B cell (primary cell): Measurements from ENCODE around the gene FOXP4. TPM values are rescaled to one million over a fixed set of nuclear protein-coding genes. Genes with fewer than 3 reads are reported as not detected.

Experiments
- ATAC-seq: fragments of 200-7000 bp; cut with Tn5 transposase; one replicate; pipeline ENCODE4 v1.10.0; 2021; ENCODE audit warnings: low read depth, mild to moderate bottlenecking, moderate number of reproducible peaks, moderate library complexity
- CTCF ChIA-PET: fragments of 350-600 bp; sonication (Branson Sonifier 250); formaldehyde crosslinking; loops from one replicate; lab custom pipeline; 2021; ENCODE audit warnings: antibody characterized with exemption, inconsistent platforms; lab: Charles Lee
- POLR2A ChIA-PET: fragments of 350-600 bp; sonication (Branson Sonifier 250); formaldehyde crosslinking; loops from one replicate; lab custom pipeline; 2021; ENCODE audit warnings: antibody characterized with exemption; lab: Charles Lee
- DNase-seq: peaks from one replicate; pipeline ENCODE4 v3.0.0; 2013
- H2AFZ ChIP-seq: 2 replicates; pipeline ENCODE4 v1.6.1; 2012; ENCODE audit warnings: mild to moderate bottlenecking, low read depth, low read length; ENCODE audit not compliant: insufficient read depth, poor library complexity, severe bottlenecking
- H3K27ac ChIP-seq, 2 donors: 1 replicate in 1 of 2; 2 replicates in 1 of 2; pipeline ENCODE4 v1.5.1; 2012 to 2013; ENCODE audit warnings: low read length in 2 of 2, mild to moderate bottlenecking in 2 of 2, moderate library complexity in 1 of 2
- H3K27me3 ChIP-seq, 4 experiments: fragments of 200-600 bp in 1 of 4; sonication (generic) in 1 of 4; replicated peaks in 1 of 4; 1 replicate in 2 of 4; 2 replicates in 2 of 4; pipeline versions ENCODE4 v1.6.1 to v1.7.0; 2013 to 2016; ENCODE audit warnings: low read length in 3 of 4, mild to moderate bottlenecking in 2 of 4, mixed read lengths in 1 of 4, moderate library complexity in 1 of 4; ENCODE audit not compliant: insufficient read depth in 4 of 4, control insufficient read depth in 3 of 4; ENCODE audit errors: control extremely low read depth in 1 of 4
- H3K36me3 ChIP-seq, 2 experiments: replicated peaks in 1 of 2; 1 replicate in 1 of 2; 2 replicates in 1 of 2; pipeline versions ENCODE4 v1.6.1 to v1.7.1; 2013; ENCODE audit warnings: low read length in 1 of 2; ENCODE audit not compliant: insufficient read depth in 2 of 2, control insufficient read depth in 1 of 2; ENCODE audit errors: control extremely low read depth in 1 of 2, extremely low read depth in 1 of 2
- H3K4me1 ChIP-seq, 2 donors: fragments of 200-600 bp in 1 of 2; sonication (generic) in 1 of 2; 1 replicate in 1 of 2; 2 replicates in 1 of 2; pipeline versions ENCODE4 v1.5.1 to v1.6.1; 2013 to 2017; ENCODE audit warnings: low read length in 2 of 2; ENCODE audit not compliant: control insufficient read depth in 2 of 2, insufficient read depth in 2 of 2
- H3K4me2 ChIP-seq: replicated peaks from 2 replicates; pipeline ENCODE3; 2012; ENCODE audit warnings: mild to moderate bottlenecking, low read depth, low read length; ENCODE audit not compliant: poor library complexity, severe bottlenecking
- H3K4me3 ChIP-seq, 5 experiments: fragments of 200-600 bp in 1 of 5; sonication (generic) in 1 of 5; 1 replicate in 3 of 5; 2 replicates in 2 of 5; pipeline versions ENCODE4 v1.5.1 to v1.7.0; 2011 to 2016; ENCODE audit warnings: low read length in 4 of 5, mild to moderate bottlenecking in 4 of 5, low read depth in 2 of 5, control low read depth in 1 of 5, moderate library complexity in 1 of 5; ENCODE audit not compliant: insufficient read depth in 1 of 5; ENCODE audit errors: control extremely low read depth in 1 of 5, extremely low read depth in 1 of 5
- H3K79me2 ChIP-seq: fragments of 200-600 bp; sonication (generic); one replicate; pipeline ENCODE4 v1.6.0; 2016; ENCODE audit warnings: low read length; ENCODE audit not compliant: control insufficient read depth, insufficient read depth
- H3K9ac ChIP-seq: fragments of 200-600 bp; sonication (generic); 2 replicates; pipeline ENCODE4 v1.6.1; 2017; ENCODE audit warnings: mild to moderate bottlenecking, low read length, moderate library complexity
- H3K9me3 ChIP-seq, 3 donors: one replicate each; pipeline versions ENCODE4 v1.6.1 to v1.7.1; 2013; ENCODE audit warnings: low read length in 2 of 3; ENCODE audit not compliant: control insufficient read depth in 2 of 3, insufficient read depth in 1 of 3; ENCODE audit errors: control extremely low read depth in 1 of 3
- H4K20me1 ChIP-seq: 2 replicates; pipeline ENCODE4 v1.6.0; 2012; ENCODE audit warnings: mild to moderate bottlenecking, low read length; ENCODE audit not compliant: insufficient read depth, control insufficient read depth, poor library complexity, severe bottlenecking
- H3K27ac Mint-ChIP-seq: one replicate; pipeline ENCODE4 v1.8.0; 2021; ENCODE audit warnings: mixed read lengths
- H3K27me3 Mint-ChIP-seq: one replicate; pipeline ENCODE4 v1.8.0; 2021; ENCODE audit warnings: mixed read lengths
- H3K4me1 Mint-ChIP-seq: one replicate; pipeline ENCODE4 v1.8.0; 2021; ENCODE audit warnings: mixed read lengths
- H3K4me3 Mint-ChIP-seq: one replicate; pipeline ENCODE4 v1.8.0; 2021; ENCODE audit warnings: mixed read lengths
- H3K9me3 Mint-ChIP-seq: one replicate; pipeline ENCODE4 v1.8.0; 2022; ENCODE audit warnings: mixed read lengths; ENCODE audit not compliant: insufficient read depth
- EZH2 ChIP-seq: IDR thresholded peaks from 2 replicates; pipeline ENCODE4 v1.6.1; 2012; ENCODE audit warnings: borderline replicate concordance, low read depth, mild to moderate bottlenecking, moderate library complexity, low read length; ENCODE audit not compliant: insufficient read depth, poor library complexity, severe bottlenecking
- WGBS: methylation state at CpG from one replicate; pipeline ENCODE4 v1.1.5; 2013; ENCODE audit warnings: missing lambda C conversion rate; ENCODE audit not compliant: insufficient coverage; 5-methylcytosine and 5-hydroxymethylcytosine counted together
- intact Hi-C: fragments of 100-400 bp; cut with micrococcal nuclease; formaldehyde crosslinking; loops from one replicate; pipeline ENCODE4 v1.10.0; 2022
- polyA plus RNA-seq: library from polyadenylated mRNA; depleted of rRNA; stranded (reverse); fragments of >200 nt; gene quantifications from 2 replicates; pipeline ENCODE4 v1.2.3, GENCODE V29; 2012
- total RNA-seq, 2 donors: library from RNA; stranded (reverse); fragments of 120-200 nt in 1 of 2; gene quantifications; 1 replicate in 1 of 2; 2 replicates in 1 of 2; pipeline versions ENCODE4 v1.2.3 to v1.2.4, GENCODE V29; 2013 to 2022
- TF ChIP-seq, protein P1 (sequence below): fragments of 200-600 bp; IDR thresholded peaks from one replicate; pipeline ENCODE4 v1.8.0; 2022; ENCODE audit warnings: antibody characterized with exemption, mild to moderate bottlenecking

FOXP4 gene
- total and polyA plus RNA-seq, 2 donors (not counting 1 experiment from before 2014, with no cell fraction given) = 17.0 to 38.7 TPM

DNA sequence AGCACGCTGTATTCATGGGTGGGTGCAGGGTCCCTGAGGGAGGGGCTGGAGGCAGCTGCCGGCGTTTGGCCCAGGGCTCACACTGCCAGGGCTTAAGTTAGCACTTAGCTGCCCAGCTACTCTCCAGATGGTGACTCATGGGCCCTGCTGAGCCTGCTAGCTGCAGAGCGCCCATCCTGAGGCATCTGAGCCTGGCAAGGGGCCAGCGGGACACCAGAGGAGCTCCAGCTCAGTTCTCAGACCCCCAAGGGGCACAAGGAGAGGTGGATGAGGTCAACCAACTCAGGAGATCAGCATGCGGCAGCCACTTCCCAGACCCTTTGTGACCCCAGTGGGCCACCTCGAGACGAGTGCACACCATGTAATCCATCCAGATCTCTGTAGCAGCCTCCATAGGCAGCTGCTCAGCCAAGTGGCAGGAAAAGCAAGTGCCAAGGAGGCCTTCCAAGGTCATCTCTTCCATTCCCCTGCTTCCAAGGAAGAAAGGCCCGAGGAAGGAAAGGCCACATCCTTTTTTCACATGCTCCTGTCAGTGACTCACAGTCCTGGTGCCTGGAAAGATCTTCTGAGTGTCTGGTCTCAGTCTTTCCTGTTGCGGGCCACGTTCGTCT lies 35.3 kb downstream of the FOXP4 start:
- H3K4me3 Mint-ChIP-seq = no peak overlapping the region
- Histone ChIP-seq H3K27ac (no peak overlapping the region), H3K4me2 (no peak overlapping the region), H3K9me3 (no peaks in the 10 kb centered on the region), H3K79me2 (peaks cover 3% of the 10 kb centered on the region), H4K20me1 (peaks cover 10% of the 10 kb centered on the region), H3K27me3 (no peaks in the 10 kb centered on the region), H3K4me1 (no peaks in the 10 kb centered on the region), H3K4me3 (no peak overlapping the region), H3K36me3 (peaks cover 0 to 30% of the 10 kb centered on the region in 2 experiments), H2AFZ (no peak overlapping the region), H3K9ac (no peak overlapping the region)
- ATAC-seq (no peak), DNase-seq (no peak)
- CTCF ChIA-PET = interaction anchor here (1.6 kb wide), 1 partner anchor 15 kb away, joined by 3 read pairs; no protein-coding TSS in a partner anchor
- TF ChIP-seq, protein P1, sequence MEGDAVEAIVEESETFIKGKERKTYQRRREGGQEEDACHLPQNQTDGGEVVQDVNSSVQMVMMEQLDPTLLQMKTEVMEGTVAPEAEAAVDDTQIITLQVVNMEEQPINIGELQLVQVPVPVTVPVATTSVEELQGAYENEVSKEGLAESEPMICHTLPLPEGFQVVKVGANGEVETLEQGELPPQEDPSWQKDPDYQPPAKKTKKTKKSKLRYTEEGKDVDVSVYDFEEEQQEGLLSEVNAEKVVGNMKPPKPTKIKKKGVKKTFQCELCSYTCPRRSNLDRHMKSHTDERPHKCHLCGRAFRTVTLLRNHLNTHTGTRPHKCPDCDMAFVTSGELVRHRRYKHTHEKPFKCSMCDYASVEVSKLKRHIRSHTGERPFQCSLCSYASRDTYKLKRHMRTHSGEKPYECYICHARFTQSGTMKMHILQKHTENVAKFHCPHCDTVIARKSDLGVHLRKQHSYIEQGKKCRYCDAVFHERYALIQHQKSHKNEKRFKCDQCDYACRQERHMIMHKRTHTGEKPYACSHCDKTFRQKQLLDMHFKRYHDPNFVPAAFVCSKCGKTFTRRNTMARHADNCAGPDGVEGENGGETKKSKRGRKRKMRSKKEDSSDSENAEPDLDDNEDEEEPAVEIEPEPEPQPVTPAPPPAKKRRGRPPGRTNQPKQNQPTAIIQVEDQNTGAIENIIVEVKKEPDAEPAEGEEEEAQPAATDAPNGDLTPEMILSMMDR = no peak
- TF ChIP-seq EZH2 = no peak
- 95% methylated on average over 12 of the region's 12 CpGs for WGBS
- no peak overlapping the region for H3K27ac Mint-ChIP-seq
- no peaks in the 10 kb centered on the region for H3K9me3 Mint-ChIP-seq
- H3K27me3 Mint-ChIP-seq = no peaks in the 10 kb centered on the region
- POLR2A ChIA-PET = no interaction called here
- intact Hi-C loops = no loop called here
- peaks cover 14% of the 10 kb centered on the region for H3K4me1 Mint-ChIP-seq

DNA sequence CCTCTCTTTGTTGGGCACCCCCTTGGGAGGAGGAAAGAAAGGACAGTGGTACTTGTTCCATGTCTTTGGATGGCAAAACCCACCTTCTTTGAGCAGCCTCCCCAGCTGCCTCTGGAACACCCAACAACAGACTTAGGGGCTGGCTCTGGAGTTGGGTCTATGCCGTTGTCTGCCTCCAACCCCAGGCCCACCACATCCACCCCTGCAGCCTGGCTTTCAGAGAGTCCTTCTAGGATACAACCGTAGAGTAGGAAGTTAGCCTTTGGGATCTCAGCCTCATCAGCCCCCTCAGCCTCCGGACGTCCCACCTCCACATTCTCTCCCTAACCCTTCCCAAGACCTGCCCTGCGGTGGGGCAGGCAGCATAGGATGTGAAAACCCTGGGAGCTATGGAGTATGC lies 36.4 kb downstream of the FOXP4 start:
- WGBS = 100% methylated on average over 4 of the region's 5 CpGs
- DNase-seq = no peak
- Histone ChIP-seq H3K9me3 (no peaks in the 10 kb centered on the region), H4K20me1 (peaks cover 4% of the 10 kb centered on the region), H3K36me3 (peaks cover 0 to 26% of the 10 kb centered on the region in 2 experiments), H3K4me1 (no peaks in the 10 kb centered on the region), H2AFZ (no peak overlapping the region), H3K27ac (no peak overlapping the region), H3K79me2 (peaks cover 3% of the 10 kb centered on the region), H3K4me3 (no peak overlapping the region), H3K4me2 (no peak overlapping the region), H3K9ac (no peak overlapping the region), H3K27me3 (no peaks in the 10 kb centered on the region)
- Mint-ChIP-seq H3K4me1 (peaks cover 10% of the 10 kb centered on the region), H3K27me3 (no peaks in the 10 kb centered on the region), H3K4me3 (no peak overlapping the region), H3K27ac (no peak overlapping the region), H3K9me3 (no peaks in the 10 kb centered on the region)
- CTCF ChIA-PET = interaction anchor here (1.2 kb wide), 1 partner anchor 20 kb away, joined by 4 read pairs; no protein-coding TSS in a partner anchor
- no peak for ATAC-seq
- intact Hi-C loops = no loop called here
- POLR2A ChIA-PET = interaction anchor here (0.6 kb wide), 1 partner anchor 81 kb away, joined by 4 read pairs; no protein-coding TSS in a partner anchor
- TF ChIP-seq EZH2 = no peak
- TF ChIP-seq, protein P1 = no peak
